Sigmoid colon (tissue), 4 donors: Measurements from ENCODE around the gene SAMHD1.

Experiments
- EP300 ChIP-seq, 4 donors: sonication (generic); formaldehyde crosslinking; IDR thresholded peaks; one replicate each; pipeline ENCODE4 v1.6.1; 2017; ENCODE audit warnings: antibody characterized with exemption in 4 of 4
- POLR2A ChIP-seq, 2 donors: fragments of 450-650 bp; IDR thresholded peaks; one replicate each; pipeline ENCODE4 v1.6.1; 2016; ENCODE audit warnings: antibody characterized with exemption in 2 of 2, mild to moderate bottlenecking in 2 of 2, moderate library complexity in 2 of 2
- POLR2AphosphoS5 ChIP-seq, 4 donors: sonication (generic); formaldehyde crosslinking; IDR thresholded peaks; one replicate each; pipeline ENCODE4 v1.6.1; 2017; ENCODE audit warnings: antibody characterized with exemption in 4 of 4
- TF ChIP-seq, protein P1 (sequence below), 4 experiments: fragments of 450-650 bp in 3 of 4; fragments of 200-600 bp in 1 of 4; IDR thresholded peaks; one replicate each; pipeline ENCODE4 v1.5.1; 2016 to 2019; ENCODE audit warnings: antibody characterized with exemption in 4 of 4, mild to moderate bottlenecking in 3 of 4, moderate library complexity in 2 of 4

DNA sequence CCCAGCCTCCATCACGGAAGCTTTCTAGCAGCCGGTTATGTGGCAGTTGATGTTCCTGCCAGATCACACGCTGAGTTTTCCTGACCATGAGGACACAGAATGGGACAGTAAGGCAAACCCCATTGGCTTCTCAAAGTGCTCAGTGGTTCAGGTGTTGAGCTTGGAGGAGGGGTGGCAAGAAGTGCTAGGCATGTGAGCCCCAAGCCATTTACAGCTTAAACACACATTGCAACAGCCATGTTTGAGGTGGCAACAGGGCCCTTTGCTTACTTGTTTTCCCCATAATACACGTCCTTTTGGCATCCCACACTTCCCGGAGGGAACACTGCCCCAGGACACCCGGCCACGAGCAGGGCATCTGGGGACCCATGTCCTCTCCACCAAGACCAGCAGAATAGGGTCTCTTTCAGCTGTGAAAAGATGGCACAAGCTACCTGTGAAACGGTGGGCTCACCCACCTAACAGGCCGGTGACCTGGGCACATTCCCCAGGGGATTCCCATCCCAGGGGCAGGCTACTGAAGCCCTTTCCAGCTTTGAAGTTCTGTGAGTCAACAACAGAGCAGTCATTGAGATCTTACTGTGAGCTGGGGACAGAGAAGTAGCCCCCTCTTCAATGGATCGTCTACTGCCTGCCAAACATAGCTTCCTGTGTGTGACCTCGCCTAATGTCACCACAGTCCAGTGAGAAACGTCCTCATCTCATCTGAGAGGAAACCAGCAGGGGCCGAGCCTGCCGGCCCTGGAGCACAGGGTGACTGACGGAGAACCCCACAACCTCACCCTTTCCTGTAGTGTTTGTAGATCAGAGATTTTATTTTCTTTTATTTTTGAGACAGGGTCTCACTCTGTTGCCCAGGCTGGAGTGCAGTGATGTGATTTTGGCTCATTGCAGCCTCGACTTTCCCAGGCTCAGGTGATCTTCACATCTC lies 79.6 kb downstream of the SAMHD1 start:
- TF ChIP-seq, protein P1, sequence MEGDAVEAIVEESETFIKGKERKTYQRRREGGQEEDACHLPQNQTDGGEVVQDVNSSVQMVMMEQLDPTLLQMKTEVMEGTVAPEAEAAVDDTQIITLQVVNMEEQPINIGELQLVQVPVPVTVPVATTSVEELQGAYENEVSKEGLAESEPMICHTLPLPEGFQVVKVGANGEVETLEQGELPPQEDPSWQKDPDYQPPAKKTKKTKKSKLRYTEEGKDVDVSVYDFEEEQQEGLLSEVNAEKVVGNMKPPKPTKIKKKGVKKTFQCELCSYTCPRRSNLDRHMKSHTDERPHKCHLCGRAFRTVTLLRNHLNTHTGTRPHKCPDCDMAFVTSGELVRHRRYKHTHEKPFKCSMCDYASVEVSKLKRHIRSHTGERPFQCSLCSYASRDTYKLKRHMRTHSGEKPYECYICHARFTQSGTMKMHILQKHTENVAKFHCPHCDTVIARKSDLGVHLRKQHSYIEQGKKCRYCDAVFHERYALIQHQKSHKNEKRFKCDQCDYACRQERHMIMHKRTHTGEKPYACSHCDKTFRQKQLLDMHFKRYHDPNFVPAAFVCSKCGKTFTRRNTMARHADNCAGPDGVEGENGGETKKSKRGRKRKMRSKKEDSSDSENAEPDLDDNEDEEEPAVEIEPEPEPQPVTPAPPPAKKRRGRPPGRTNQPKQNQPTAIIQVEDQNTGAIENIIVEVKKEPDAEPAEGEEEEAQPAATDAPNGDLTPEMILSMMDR (IDR thresholded peaks at IDR 0.05): no peak
- TF ChIP-seq POLR2A (IDR thresholded peaks at IDR 0.05) (no peak), EP300 (IDR thresholded peaks at IDR 0.05) (no peak), POLR2AphosphoS5 (IDR thresholded peaks at IDR 0.05) (no peak)
